Measurements from ENCODE around the gene CHMP6.

CHMP6 gene

DNA sequence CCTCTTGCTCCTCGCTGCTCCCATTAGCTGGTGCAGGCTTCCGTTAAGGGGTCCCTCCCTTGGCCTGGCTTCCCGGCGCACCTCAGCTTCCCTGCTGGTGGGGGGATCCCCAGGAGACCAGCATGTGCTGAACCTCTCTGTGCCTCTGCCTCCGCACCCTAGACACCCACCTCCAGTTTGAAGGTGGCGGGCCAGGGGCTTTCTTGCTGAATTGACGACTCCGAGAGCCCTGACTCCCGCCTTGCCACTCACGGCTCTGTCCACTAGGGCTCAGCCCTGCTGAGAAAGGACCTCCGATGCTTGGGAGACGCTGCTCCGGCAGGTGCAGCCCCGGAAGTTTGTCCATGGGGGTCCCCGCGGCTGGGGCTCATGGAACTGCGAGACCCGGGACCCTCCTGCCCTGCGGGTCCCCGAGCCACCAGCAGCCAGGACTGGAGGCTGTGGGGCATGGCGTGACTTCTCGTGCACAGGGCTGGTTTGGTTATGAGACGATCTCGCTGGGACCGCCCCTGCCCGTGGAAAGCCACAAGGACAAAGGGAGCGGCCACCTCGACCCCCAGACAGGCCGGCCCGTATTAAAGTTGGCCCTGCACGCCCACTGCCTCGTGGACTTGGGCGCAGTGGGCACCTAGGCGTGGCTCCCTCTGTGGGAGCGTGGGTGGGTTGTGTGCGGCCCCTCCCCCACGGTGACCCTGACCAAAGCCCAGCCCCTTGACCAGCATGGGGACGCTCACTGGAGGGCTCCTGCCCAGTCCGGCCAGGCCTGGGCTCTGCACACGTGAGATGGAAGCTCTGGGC is 8.1 kb downstream of the CHMP6 start:
- H3K9ac ChIP-seq (ENCODE audit: low read depth, low read length), result no peak overlapping the region
- H3K9me3 ChIP-seq (ENCODE audit: insufficient read depth, low read depth, low read length), result no peaks in the 10 kb centered on the region
- H3K27ac ChIP-seq (ENCODE audit: low read depth, low read length), result no peak overlapping the region
- peaks cover 24% of the 10 kb centered on the region for H3K27me3 ChIP-seq (ENCODE audit: insufficient read depth, low read length)
- WGBS, result 95% methylated on average over 40 of the region's 40 CpGs
- no peak overlapping the region for H3K4me3 ChIP-seq (ENCODE audit: low read length)
- H3K36me3 ChIP-seq (ENCODE audit: insufficient read depth, low read length), result peaks cover 33% of the 10 kb centered on the region
- H3K4me1 ChIP-seq (ENCODE audit: insufficient read depth, low read length), result no peaks in the 10 kb centered on the region

DNA sequence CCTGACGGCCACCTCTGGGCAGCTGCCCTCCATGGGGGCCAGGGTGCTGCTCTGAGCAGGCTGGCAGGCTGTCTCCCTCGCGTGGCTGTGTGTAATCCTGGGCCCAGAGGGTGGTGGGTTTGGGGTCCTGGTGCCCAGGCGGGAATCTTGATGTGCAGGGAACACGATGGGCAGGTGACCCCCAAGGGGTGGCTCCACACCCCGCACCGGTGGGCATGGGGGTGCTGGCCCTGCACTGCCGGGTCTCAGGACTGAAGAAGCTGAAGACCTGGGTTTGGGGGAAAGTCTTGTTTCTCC is 8.6 kb downstream of the CHMP6 start:
- no peak overlapping the region for H3K4me3 ChIP-seq (ENCODE audit: low read length)
- no peaks in the 10 kb centered on the region for H3K9me3 ChIP-seq (ENCODE audit: insufficient read depth, low read depth, low read length)
- H3K4me1 ChIP-seq (ENCODE audit: insufficient read depth, low read length), result no peaks in the 10 kb centered on the region
- WGBS, result 93% methylated on average over 8 of the region's 8 CpGs
- no peak overlapping the region for H3K9ac ChIP-seq (ENCODE audit: low read depth, low read length)
- H3K27me3 ChIP-seq (ENCODE audit: insufficient read depth, low read length), result peaks cover 29% of the 10 kb centered on the region
- no peak overlapping the region for H3K27ac ChIP-seq (ENCODE audit: low read depth, low read length)
- peaks cover 29% of the 10 kb centered on the region for H3K36me3 ChIP-seq (ENCODE audit: insufficient read depth, low read length)

DNA sequence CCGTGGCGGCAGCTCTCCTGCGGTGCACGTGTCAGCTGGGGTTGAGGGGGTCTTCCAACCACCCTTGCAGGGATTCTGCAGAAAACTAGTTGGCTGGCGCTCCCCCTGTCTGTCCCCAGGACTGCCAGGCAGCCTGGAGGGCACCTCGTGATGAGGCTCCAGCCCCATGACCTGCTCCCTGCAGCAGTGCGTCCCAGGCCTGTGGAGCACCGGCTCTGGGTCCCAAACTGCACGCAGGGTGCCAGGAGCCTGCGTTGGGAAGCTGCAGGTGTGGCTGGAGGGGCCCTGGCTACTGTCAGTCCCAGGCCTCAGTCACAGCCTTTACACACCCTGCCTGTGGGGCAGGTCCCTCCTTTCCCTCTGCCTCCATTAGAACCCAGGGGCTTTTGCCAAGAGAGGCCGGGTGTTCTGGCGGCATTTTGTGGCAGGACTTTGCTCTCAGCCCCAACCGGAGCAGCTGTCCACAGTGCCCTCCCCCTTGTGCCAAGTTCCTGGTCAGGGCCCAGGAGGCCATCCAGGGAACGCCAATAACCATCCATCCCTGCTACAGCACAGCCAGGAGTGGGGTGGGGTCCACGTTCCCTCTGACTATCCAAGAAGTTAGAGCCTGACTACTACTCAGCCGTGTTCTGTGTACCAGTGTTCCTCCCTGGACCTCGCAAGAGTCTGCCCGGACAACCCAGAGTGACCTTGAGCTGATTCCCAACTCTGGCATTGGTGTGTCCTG is 9.2 kb downstream of the CHMP6 start:
- Histone ChIP-seq H3K36me3 (ENCODE audit: insufficient read depth, low read length) (peaks cover 26% of the 10 kb centered on the region), H3K27me3 (ENCODE audit: insufficient read depth, low read length) (peaks cover 32% of the 10 kb centered on the region), H3K4me3 (ENCODE audit: low read length) (no peak overlapping the region), H3K9me3 (ENCODE audit: insufficient read depth, low read depth, low read length) (no peaks in the 10 kb centered on the region), H3K27ac (ENCODE audit: low read depth, low read length) (no peak overlapping the region), H3K9ac (ENCODE audit: low read depth, low read length) (no peak overlapping the region), H3K4me1 (ENCODE audit: insufficient read depth, low read length) (no peaks in the 10 kb centered on the region)
- WGBS, result 91% methylated on average over 18 of the region's 18 CpGs

DNA sequence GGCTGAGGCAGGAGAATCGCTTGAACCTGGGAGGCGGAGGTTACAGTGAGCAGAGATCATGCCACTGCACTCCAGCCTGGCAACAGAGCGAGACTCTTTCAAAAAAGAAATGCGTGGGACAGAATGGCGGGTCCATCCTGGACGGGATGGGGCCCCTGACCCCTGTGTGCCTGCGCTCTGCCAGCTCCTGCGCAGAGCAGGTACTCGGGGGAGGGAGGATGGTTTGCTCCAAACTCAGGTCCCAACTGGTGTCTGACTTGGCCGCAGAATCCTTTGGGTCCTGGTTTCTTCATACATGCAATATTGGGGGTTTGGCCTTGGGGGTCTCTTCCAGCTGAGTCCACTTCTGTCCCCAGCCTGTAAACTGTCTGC is 10.4 kb downstream of the CHMP6 start:
- H3K4me1 ChIP-seq (ENCODE audit: insufficient read depth, low read length), result no peaks in the 10 kb centered on the region
- no peaks in the 10 kb centered on the region for H3K9me3 ChIP-seq (ENCODE audit: insufficient read depth, low read depth, low read length)
- no peak overlapping the region for H3K27ac ChIP-seq (ENCODE audit: low read depth, low read length)
- peaks cover 42% of the 10 kb centered on the region for H3K27me3 ChIP-seq (ENCODE audit: insufficient read depth, low read length)
- H3K36me3 ChIP-seq (ENCODE audit: insufficient read depth, low read length), result peaks cover 18% of the 10 kb centered on the region
- H3K4me3 ChIP-seq (ENCODE audit: low read length), result no peak overlapping the region
- no peak overlapping the region for H3K9ac ChIP-seq (ENCODE audit: low read depth, low read length)
- WGBS, result 86% methylated on average over 10 of the region's 10 CpGs

DNA sequence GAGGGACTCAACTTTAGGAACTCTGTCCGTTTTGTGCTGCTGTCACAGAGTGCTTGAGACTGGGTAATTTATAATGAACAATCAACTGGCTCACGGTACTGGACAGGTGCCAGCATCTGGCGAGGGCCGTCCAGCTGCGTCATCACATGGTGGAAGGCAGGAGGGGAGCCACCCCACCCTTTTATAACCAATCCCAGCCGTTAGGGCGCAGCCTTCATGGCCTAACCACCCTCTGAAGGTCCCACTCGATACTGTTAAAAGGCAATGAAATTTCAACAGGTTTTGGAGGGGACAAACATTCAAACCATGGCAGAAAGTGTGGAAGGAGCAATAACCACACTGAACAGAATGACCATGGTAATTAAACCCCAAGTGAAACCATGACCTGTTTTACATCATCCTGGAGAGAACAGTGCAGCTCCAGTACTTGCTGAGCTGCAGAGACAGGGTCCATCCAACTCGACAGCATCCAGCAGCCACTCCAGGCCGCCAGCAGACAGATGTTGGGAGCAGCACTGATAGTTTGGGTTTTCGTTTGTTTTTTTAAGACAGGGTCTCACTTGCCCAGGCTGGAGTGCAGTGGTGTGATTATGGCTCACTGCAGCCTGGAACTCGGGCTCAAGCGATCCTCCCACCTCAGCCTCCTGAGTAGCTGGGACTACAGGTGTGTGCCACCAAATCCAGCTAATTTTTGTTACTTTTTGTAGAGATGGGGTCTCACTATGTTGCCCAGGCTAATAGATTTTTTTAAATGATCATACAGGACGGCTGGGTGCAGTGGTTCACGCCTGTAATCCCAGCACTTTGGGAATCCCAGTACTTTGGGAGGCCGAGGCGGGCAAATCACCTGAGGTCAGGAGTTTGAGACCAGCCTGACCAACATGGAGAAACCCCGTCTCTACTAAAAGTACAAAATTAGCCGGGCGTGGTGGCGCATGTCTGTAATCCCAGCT is 11.0 kb downstream of the CHMP6 start:
- H3K9me3 ChIP-seq (ENCODE audit: insufficient read depth, low read depth, low read length), result no peaks in the 10 kb centered on the region
- H3K4me3 ChIP-seq (ENCODE audit: low read length), result no peak overlapping the region
- H3K27me3 ChIP-seq (ENCODE audit: insufficient read depth, low read length), result peaks cover 44% of the 10 kb centered on the region
- H3K36me3 ChIP-seq (ENCODE audit: insufficient read depth, low read length), result peaks cover 15% of the 10 kb centered on the region
- H3K4me1 ChIP-seq (ENCODE audit: insufficient read depth, low read length), result no peaks in the 10 kb centered on the region
- H3K9ac ChIP-seq (ENCODE audit: low read depth, low read length), result no peak overlapping the region
- WGBS, result 85% methylated on average over 20 of the region's 21 CpGs
- H3K27ac ChIP-seq (ENCODE audit: low read depth, low read length), result no peak overlapping the region

DNA sequence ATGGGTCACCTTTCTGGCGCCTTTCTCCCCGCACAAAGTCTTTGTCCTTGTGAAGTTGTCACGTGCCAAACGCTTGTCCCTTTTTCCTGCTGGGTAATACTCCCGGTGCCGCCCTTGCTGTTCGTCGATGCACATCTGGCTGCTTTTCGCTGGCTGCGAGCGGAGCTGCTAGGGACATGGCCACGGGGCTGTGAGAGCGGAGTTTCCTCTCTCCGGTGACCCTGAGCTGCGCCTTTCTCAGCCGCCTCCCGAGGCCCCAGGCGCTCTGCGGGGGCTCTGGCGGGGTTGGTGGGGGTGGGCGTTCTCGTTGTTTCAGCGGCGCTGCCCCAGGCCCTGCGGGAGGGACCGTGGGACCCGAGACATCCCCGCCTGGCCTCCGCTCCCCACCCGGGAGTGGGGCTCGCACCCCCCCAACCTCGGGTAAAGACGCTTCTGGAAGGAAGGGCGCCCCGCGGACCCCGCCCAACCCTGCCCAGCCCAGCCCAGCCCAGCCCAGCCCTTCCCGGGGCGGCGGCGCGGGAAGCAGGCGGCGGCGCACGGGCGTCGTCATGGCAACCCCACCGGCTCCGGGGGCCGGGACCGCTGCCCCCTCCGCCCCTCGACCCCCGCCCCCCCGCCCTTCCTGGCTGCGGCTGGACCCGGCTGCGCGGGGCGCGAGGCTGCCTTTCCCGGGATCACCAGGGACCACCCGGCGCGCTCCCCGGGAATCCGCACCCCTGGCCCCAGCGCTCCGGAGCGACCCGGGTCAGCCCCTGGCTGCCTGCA is 12.3 kb downstream of the CHMP6 start:
- peak overlapping the region; percentile 42 for H3K4me3 ChIP-seq (ENCODE audit: low read length)
- H3K27ac ChIP-seq (ENCODE audit: low read depth, low read length), result no peak overlapping the region
- H3K4me1 ChIP-seq (ENCODE audit: insufficient read depth, low read length), result no peaks in the 10 kb centered on the region
- peaks cover 44% of the 10 kb centered on the region for H3K27me3 ChIP-seq (ENCODE audit: insufficient read depth, low read length)
- H3K9ac ChIP-seq (ENCODE audit: low read depth, low read length), result no peak overlapping the region; the same call in 1 of the 2 replicates
- H3K36me3 ChIP-seq (ENCODE audit: insufficient read depth, low read length), result peaks cover 6% of the 10 kb centered on the region; the same call in 1 of the 2 replicates
- H3K9me3 ChIP-seq (ENCODE audit: insufficient read depth, low read depth, low read length), result no peaks in the 10 kb centered on the region
- WGBS, result 5% methylated on average over 64 of the region's 72 CpGs

DNA sequence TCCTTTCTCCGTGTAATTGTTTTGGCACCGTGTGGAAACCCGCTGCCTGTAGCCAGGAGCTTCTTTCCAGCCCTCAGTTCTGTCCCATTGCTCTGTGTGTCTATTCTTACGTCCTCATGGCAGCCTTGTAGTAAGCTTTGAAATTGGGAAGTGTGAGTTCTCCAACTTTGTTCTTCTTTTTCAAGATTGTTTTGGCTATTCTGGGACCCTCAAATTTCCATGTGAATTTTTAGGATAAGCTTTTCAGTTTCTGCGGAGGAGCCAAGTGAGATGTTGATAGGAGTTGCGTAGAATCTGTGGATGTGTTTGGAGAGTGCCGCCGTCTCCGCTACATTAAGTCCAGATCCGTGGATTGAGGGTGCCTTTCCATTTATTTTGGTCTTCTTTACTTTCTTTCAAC is 15.2 kb downstream of the CHMP6 start:
- Histone ChIP-seq H3K4me1 (ENCODE audit: insufficient read depth, low read length) (no peaks in the 10 kb centered on the region), H3K27ac (ENCODE audit: low read depth, low read length) (no peak overlapping the region), H3K27me3 (ENCODE audit: insufficient read depth, low read length) (peaks cover 44% of the 10 kb centered on the region), H3K36me3 (ENCODE audit: insufficient read depth, low read length) (no peaks in the 10 kb centered on the region), H3K9ac (ENCODE audit: low read depth, low read length) (no peak overlapping the region), H3K9me3 (ENCODE audit: insufficient read depth, low read depth, low read length) (peaks cover 6% of the 10 kb centered on the region), H3K4me3 (ENCODE audit: low read length) (no peak overlapping the region)
- 83% methylated on average over 10 of the region's 10 CpGs for WGBS

DNA sequence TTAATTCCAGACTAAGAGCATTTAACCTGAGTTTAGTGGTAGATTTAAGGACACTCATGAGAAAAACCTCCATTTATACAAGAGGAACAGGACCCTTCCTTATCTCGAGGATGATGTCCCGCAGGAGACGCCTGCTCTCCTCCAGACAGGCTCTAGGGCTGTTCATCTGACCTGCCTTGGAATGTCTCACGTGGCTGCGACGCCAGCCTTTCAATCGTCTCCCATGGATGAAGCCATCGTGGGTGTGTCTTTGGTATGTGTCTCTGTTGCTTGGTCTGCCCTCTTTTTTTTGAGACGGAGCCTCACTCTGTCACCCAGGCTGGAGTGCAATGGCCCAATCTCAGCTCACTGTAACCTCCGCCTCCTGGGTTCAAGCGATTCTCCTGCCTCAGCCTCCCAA is 16.5 kb downstream of the CHMP6 start:
- H3K27ac ChIP-seq (ENCODE audit: low read depth, low read length), result no peak overlapping the region
- H3K4me1 ChIP-seq (ENCODE audit: insufficient read depth, low read length), result no peaks in the 10 kb centered on the region
- no peak overlapping the region for H3K9ac ChIP-seq (ENCODE audit: low read depth, low read length)
- 86% methylated on average over 11 of the region's 11 CpGs for WGBS
- H3K9me3 ChIP-seq (ENCODE audit: insufficient read depth, low read depth, low read length), result peaks cover 8% of the 10 kb centered on the region
- no peak overlapping the region for H3K4me3 ChIP-seq (ENCODE audit: low read length)
- H3K36me3 ChIP-seq (ENCODE audit: insufficient read depth, low read length), result no peaks in the 10 kb centered on the region
- peaks cover 34% of the 10 kb centered on the region for H3K27me3 ChIP-seq (ENCODE audit: insufficient read depth, low read length)

DNA sequence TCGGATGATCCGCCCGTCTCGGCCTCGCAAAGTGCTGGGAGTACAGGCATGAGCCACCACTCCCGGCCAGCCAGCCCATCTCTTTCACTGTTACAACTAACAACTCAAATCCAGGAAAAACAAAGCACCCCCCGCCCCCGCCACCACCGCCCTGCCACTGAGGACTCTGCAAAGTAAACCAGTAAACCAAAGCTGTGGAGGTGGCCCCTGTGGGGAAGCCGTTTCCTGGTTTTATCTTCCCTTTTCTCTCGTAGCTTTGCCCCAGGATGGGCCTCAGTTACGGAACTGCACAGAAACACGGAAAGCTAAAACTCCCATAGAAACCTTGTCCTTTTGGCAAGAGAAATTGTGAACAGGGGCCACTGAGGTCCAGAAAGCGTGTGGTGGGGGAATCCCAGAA is 17.5 kb downstream of the CHMP6 start:
- H3K27ac ChIP-seq (ENCODE audit: low read depth, low read length), result no peak overlapping the region
- H3K36me3 ChIP-seq (ENCODE audit: insufficient read depth, low read length), result no peaks in the 10 kb centered on the region
- no peak overlapping the region for H3K4me3 ChIP-seq (ENCODE audit: low read length)
- peaks cover 26% of the 10 kb centered on the region for H3K27me3 ChIP-seq (ENCODE audit: insufficient read depth, low read length)
- no peak overlapping the region for H3K9ac ChIP-seq (ENCODE audit: low read depth, low read length)
- WGBS, result 89% methylated on average over 14 of the region's 14 CpGs
- H3K4me1 ChIP-seq (ENCODE audit: insufficient read depth, low read length), result no peaks in the 10 kb centered on the region
- H3K9me3 ChIP-seq (ENCODE audit: insufficient read depth, low read depth, low read length), result peaks cover 8% of the 10 kb centered on the region

DNA sequence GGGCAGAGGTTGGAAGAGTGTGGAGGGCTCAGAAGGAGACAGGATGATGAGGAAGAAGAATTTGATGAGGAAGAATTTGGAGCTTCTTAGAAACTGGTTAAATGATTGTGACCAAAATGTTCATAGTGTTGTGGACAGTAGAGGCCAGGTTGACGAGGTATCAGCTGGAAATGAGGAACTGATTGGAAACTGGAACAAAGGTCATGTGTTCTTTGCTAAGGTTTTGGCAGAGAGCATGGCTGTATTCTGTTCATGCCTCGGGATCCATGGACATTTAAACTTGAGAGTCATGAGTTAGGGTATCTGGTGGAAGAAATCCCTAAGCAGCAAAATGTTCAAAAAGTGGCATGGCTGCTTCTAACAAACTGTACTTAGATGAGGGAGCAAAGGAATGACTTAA is 19.3 kb downstream of the CHMP6 start:
- no peak overlapping the region for H3K4me3 ChIP-seq (ENCODE audit: low read length)
- H3K36me3 ChIP-seq (ENCODE audit: insufficient read depth, low read length), result no peaks in the 10 kb centered on the region
- no peak overlapping the region for H3K27ac ChIP-seq (ENCODE audit: low read depth, low read length)
- WGBS, result 93% methylated on average over 2 of the region's 2 CpGs
- H3K4me1 ChIP-seq (ENCODE audit: insufficient read depth, low read length), result no peaks in the 10 kb centered on the region
- no peak overlapping the region for H3K9ac ChIP-seq (ENCODE audit: low read depth, low read length)
- peaks cover 10% of the 10 kb centered on the region for H3K27me3 ChIP-seq (ENCODE audit: insufficient read depth, low read length)
- peaks cover 8% of the 10 kb centered on the region for H3K9me3 ChIP-seq (ENCODE audit: insufficient read depth, low read depth, low read length)
